T-helper 1 cell treated with Interleukin-12 subunit alpha and Interleukin-12 subunit beta and Interleukin-4 antibody, amounts not matched to agents 30 ng/mL and 1 ng/mL, for 36 hours (primary cell): ENCODE data around the gene ITPKB. TPM values are rescaled to one million over a fixed set of nuclear protein-coding genes. Genes with fewer than 3 reads are reported as not detected.
"Not testable (repeated sequence)": the region's sequence is repeated elsewhere in the genome, so short reads cannot be mapped to it uniquely, and the experiment has no call there.

ENCODE experiments used
- intact Hi-C: fragments of 100-400 bp; cut with micrococcal nuclease; formaldehyde crosslinking; loops from one replicate; pipeline ENCODE4 v1.15.1; 2024
- total RNA-seq: library from RNA; stranded (reverse); gene quantifications from 2 replicates; pipeline ENCODE4 v1.2.3, GENCODE V29; 2022

The ITPKB gene
- total RNA-seq, 1 donor from 2014 or later = 45.3 TPM

DNA sequence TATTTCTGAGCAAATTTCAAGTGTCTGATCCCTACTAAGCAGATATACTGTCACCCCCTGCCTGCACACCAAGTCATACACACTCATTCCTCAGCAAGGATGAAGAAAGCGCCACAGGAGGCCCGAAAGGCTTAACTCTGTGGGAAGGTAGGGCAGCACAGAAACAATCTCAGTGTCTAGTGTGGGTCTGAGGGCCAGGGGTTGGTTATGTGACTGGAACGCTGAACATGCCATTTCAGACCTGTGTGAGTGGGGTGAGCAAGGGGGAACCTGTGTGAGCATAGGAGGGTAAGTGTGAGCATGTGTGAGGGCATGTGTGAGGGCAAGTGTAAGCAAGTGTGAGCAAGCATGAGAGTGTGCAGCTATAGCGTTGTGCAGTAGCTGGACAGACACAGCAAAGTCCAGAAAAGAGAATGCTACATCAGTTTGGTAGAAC, 6.2 kb downstream of the ITPKB start:
- intact Hi-C loops = loop anchor here (1.0 to 10.0 kb wide), 3 partner anchors 9 to 1732 kb away; no protein-coding TSS in a partner anchor

DNA sequence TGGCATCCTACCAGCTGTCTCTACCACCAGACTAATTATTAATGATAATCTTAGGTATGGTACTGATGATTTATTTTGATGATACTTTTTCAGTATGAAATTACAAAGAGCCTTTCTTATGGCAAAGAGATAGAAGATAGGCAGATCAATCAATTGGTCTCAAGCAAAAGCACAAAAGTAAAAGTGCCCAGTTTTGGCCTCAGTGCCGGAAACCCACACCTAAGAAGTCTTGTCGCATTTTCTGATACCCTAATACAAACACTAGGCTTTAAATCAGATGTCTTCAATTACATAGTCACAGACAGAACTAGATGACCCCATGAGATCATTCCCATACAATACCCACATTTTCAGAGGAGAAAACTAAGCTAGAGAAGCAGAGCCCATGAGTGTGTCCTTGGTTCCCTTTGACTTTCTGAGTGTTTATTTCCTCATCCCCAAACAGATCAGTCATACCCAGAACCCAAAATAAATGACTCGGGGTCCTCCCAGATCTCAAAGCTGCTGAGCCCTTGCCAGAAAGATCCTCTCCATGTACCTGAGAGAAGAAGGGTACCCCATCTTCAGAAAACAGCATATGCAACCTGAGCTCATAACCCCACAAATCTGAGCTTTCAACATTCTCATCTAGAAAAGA, 7.7 kb downstream of the ITPKB start:
- intact Hi-C loops = loop anchor here (1.0 to 10.0 kb wide), 3 partner anchors 8 to 1733 kb away; partner anchors contain the start of genes ITPKB and SDE2

DNA sequence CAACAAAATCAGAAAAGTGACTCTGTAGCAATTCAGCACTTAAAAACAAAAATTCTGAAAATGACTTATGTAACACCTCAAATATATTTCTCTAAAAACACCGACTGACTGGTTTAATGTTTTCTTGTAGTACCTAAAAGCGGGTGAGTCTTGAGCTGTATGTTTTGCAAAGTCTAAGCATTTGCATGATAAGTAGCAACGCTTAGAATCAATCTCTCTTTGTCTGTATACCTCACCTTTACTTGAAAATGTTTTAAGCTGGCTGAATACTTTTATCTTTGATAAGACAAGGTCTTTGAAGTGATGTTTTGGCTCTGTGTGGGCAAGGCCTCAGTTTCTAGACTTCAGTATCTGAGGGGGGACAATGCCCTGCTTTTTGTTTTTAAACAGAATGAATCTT, 8.2 kb downstream of the ITPKB start:
- intact Hi-C loops = loop anchor here (1.0 to 10.0 kb wide), 3 partner anchors 8 to 1734 kb away; partner anchors contain the start of genes ITPKB and SDE2

DNA sequence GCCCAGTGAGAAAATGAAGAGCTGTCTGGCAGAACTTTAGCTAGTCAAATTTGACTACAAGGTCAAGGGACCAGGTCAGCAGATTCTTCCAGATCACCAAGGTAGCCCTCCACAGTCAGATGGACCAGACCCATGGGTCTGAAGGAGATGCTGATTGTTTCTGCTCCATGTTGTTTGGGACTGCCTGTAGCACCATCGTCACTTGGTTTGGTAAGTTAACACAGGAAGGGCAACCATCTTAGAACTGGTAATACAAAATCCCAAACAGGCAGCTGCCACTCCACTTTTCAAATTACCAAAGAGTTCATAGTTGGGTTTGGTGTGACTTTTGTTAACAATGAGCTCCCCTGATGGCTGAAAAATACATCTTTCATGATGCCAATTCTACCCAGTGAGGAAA, 9.0 kb downstream of the ITPKB start:
- intact Hi-C loops = loop anchor here (2.0 to 10.0 kb wide), 2 partner anchors 731 to 1735 kb away; partner anchors contain the start of gene SDE2

DNA sequence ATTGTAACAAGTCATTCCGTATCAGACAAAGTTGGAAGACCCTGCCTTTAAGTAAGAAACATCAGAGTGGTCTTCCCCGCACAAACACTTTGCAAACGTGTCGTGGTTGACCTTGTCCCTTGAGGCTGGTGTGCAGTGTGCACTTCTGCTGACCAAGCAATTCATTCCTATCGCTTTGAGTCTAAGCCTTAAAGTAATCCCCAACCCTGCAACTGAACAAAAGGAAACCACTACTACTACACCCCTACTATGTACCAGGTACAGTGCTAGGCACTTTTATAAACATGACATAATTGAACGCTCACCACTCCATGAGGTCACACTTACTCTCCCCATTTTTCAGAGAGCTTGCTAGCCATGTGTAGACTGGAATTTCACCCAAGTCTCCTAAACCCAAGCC, 10.6 kb downstream of the ITPKB start:
- intact Hi-C loops = no loop called here

DNA sequence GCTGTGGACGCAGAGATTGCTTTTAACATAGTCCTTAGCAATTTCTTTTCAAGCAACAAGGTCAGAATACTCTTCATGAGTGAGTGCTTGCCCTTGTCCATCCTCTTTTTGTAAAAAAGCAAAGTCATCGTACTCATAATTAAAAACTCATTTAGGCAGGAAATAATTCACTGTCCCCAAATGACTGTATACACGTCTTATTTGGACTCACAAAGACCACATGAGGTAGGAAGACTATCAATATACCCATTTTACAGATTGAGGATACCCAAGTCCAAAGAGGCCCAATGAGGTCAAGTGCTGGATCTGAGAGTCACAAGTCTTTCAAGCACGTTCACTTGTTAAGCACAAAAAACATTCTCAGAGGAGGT, 13.2 kb downstream of the ITPKB start:
- intact Hi-C loops = no loop called here

DNA sequence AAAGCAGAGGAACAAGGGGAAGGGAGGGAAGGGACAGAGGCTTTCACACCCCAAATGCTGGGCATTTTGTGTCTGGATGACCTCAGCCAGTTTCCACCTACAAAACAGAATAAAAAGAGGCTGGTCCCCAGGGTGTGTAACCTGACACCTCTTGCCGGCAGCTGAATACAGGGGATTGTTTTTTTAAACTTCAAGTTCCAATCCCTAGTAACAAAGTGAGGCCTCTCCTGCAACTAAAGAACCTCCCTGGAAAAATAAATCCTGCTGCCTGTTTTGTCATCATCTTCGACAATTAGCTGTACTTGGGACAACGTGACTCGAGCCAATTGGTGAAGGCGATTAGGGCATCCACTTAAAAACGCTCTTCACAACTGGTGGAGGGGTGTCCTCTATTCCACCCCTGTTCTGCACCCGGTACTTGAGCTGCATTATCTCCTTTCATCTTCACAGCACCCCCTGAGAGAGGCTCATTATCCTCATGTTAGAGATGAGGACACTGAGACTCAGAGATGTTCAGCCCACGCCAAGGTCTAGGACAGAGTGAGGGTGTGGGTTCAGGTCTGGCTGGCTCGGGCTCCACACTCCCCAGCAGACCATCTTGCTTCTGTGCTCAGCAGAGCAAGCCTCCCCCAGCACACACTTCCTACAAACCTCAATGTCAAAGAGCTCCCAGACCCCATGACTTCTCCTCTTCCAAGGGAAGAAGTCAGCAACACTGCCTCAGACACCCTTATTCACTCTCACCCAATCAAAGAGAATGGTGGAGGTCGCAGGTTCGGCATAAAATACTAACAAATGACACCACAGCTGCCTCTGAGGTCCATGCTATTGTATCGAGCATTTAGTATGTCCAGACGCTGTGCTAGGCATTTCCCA, 15.2 kb downstream of the ITPKB start:
- intact Hi-C loops = loop anchor here (1.0 kb wide), 2 partner anchors 9 to 12 kb away; no protein-coding TSS in a partner anchor

DNA sequence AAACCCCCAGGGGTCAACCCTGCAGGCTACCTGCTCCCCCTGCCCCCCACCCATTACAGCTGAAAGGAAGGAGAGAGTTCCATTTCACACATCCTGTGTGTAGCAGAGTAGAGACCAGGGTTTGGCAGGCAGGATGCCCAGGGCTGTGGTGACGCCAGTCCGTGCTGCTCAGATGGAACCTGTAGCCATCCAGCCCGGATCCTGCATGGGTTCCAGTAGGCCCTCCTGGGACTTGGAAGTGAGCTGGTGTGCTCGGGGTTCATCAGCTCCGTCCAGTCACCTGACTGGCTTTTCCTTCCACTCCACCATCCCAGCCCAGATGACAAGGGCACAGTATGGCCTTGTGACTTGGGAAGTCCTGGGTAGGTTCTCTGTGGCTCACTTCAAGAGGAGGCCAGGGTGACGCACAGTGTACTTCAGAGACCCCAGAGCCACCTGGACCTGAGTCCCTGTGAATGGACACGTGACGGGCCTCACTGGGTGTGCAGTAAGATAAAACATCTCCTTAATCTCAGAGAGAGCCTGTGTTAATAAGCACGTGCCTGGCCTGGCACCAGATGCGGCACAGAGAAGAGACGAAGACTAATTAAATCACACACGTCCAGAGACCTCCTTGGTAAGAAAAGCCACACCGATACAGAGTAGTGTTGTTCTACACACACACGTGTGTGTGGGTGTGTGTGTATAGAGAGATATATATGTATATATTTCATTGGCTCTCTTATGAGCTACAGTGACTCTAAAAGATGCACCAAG, 16.0 kb downstream of the ITPKB start:
- intact Hi-C loops = no loop called here

DNA sequence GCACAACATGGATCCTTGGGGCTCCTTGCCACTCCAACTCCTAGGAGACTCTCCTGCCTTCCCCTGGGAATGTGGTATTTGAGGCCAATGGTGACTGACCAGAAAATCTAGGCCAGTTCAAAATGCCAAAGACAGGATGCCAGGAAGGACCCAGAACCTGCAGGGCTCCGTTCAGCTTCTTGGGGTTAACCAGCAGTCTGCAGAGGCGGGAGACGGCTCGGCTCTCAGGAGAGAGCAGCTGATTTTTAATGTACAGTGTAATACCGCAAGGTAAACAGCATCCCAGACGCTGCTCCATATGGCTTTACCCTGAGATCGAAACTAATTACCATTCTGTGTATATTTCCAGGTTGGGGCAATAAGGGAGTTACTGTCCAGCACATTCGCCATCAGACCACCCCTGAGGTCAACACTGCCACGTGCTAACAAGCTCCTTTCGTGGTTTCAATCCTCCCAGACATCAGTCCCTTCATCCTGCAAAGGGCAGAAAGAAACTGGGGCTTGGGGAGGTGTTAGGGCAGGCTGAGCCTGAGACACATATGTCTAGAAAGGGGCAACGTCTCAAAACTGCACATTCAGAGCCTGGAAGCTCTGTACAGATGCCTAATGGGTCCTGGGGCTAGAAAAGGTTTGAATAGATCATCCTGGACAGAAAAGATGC, 16.7 kb downstream of the ITPKB start:
- intact Hi-C loops = no loop called here

DNA sequence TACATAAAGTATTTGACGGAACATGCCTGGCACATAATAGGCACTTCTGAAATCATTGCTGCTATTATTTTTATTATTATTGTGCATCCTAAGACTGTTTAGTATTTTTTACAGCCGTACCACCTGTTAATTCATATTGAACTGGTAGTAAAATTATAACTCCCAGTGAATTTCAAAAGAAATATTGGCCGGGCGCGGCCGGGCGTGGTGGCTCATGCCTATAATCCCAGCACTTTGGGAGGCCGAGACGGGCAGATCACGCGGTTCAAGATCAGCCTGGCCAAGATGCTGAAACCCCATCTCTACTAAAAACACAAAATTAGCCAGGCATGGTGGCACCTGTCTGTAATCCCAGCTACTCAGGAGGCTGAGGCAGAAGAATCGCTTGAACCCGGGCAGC, 18.5 kb downstream of the ITPKB start:
- intact Hi-C loops = not testable (repeated sequence)

DNA sequence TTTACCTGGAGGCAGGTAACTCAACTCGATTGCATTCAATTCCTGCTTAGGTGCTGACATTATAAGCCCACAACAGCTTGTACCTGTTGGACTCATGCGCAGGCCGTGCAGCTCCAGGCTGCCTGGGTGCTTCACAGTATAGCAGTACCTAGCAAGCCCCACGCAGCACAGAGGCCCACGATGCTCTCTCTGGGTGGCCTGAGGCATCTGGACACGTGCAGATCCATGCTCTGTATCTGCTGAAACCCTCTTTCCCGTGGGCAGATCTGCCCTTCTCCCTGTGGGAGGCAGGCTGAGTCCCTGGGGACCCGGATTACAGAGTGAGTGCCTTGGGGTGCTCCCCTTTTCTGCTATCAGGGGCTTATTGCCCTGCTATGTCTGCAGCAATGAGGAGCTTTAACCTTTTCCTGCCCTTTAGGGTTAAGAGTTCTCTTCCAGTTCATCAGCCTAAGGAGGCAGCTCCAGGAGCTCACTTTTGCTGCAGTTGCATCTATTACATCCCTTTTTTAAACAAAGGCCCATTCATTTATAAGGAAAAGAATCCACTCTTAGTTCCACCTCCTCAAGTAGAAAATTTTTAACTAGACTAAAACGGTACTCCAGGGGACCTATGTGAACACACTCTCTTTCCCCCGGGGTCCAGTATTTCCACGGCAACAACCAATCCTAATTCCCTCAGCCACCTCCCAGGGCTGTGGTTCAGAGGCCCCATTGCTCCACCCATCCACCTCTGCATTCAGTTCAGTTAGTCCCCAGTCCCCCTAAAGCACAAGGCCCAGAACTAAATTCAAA, 19.3 kb downstream of the ITPKB start:
- intact Hi-C loops = no loop called here

DNA sequence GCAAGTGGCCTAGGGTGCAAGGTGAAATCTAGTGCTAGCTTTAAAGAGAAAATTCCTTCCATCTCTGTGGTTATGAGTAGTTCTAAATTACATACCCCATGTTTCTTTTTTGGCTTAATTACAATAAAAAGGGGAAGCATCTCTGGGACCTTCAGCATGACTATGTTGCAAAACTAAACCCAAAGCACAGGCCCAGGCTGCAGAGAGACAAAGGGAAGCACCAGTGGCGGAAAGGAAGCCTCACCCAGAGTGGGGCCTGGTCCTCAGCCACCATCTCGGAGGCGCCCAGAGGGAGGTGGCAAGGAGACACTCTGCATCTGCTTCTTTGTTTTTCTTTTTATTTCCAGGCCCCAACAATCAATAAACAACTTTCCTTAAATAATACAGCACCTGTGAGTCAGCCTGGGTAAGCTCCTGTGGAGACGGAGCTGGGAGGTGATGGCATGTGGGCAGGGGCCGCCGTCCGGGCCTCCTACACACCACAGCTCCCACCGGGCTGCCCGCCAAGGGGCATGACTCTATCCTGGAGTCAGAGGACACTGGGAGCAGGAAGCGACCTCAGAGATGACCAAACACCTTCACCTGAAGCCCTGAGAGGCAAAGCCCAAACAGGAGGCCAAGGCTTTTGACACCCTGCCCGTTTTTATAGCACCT, 21.7 kb downstream of the ITPKB start:
- intact Hi-C loops = no loop called here

DNA sequence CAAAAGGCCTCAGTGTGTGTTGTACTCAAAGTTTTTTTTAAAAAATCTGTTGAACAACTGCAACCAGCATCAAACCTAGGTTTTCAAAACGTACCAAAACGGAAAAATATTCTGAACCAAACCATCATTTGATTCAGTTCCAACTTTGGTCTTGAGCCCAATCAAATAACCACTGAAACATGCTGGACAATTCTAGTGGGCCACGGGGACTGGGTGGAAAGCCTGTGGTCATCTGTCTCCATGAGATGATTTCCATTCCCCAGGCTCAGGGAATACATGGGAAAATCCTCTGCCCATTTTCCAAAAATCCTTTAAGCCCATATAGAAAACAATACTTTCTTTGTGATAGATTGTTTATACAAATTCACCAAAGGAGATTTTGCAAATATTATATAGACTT, 22.5 kb downstream of the ITPKB start:
- intact Hi-C loops = no loop called here

DNA sequence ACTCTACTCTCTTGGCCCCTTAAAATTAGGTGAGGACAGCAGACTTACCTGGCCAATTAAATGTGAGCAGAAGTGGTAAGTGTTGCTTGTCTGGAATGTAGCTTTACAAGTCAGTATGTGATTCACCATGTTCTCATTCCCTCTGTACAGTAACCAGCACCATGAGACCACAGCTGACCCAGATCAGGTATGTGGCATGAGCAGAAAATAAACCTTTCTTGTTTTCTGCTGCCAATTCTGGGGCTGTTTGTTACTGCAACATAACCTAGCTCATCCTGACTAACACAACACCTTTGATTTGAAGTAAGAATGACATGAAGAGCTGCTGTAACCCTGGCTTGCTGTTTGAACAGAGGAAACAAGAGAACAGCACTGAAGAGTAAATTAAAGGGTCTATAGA, 24.9 kb downstream of the ITPKB start:
- intact Hi-C loops = no loop called here

DNA sequence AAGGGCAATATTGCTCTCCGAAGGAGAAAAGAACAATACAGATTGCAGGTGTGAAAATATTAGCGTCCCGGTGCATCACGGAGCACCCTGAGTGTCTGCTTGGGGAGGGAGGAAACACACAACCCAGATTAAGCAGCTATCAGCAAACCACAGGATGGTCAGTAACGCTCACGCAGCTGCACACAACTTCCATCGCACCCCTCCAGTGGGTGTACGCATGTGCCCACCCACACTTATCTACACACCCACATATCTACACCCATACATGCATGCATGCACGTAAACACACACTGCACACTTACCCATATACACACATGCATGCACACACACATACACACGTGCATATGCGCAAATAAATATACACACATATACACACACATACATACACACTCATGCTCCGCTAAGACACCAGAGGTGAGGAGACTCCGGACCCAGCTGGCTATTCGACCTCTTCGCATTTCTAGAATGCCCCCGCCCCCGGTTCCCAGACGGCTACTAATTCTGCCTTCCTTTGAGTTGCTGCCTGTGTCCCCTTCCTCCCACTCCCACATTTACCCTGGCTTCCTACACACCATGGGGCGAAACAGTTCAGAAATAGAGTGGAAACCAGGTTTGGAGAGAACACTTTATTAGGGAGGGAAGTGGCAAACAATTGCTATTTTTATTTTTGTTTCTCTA, 26.2 kb downstream of the ITPKB start:
- intact Hi-C loops = loop anchor here (1.0 to 2.0 kb wide), 6 partner anchors 10 to 115 kb away; partner anchors contain the start of gene ITPKB

DNA sequence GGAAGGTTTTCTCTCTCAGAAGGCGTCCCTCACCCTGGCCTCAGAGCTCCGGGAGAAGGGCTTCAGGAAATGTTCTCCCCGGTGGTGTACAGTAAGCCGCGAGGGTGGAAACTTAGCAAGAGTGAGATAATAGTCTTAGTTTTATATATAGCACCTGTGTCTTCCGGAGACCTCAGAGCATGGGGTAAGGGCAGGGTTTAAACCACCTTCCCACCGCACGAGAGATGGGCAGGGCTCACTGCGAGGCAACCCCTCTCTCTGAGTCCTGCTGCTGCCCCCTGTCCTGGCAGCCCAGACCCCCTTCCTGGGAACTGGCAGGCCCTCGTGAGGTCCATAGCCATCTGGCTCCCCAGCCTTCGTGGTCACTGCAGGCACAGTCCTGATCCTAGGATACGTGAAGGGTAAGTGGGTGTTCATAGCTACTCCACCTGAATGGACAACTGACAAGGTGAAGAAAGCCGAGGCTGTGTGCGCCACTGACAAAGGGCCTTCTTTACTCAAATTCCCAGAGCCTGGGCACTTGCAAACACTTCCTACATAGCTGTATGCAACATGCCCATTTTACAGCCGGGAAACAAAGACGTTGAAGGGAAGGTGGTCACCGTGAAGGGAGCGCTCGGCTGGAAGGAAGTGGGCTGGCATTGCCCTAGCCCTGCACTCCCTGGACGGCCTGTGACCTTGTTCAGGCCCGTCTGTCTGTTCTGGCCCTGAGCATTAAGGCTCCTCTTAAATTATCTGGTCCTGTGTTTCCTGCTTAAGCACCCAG, 26.9 kb downstream of the ITPKB start:
- intact Hi-C loops = loop anchor here (1.0 to 2.0 kb wide), 7 partner anchors 9 to 116 kb away; partner anchors contain the start of gene ITPKB

DNA sequence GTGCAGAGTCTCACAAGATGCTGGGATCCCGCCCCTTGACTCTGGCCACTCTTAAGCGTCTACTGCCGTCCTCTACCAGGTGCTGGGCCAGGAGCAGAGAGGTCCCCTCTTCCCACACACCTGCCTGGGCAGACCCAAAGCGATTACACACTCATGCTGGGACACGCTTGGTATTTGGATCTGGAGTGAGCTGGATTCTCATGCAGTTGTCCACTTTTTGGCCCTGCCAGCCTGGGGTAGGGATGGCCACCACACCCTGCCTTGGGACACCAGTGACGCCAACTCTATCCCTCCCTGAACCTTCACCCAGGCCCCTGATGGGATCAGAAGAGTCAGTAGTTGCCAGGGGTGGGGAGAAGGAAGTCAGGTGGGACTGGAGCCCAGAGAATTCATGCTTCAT, 28.6 kb downstream of the ITPKB start:
- intact Hi-C loops = no loop called here

DNA sequence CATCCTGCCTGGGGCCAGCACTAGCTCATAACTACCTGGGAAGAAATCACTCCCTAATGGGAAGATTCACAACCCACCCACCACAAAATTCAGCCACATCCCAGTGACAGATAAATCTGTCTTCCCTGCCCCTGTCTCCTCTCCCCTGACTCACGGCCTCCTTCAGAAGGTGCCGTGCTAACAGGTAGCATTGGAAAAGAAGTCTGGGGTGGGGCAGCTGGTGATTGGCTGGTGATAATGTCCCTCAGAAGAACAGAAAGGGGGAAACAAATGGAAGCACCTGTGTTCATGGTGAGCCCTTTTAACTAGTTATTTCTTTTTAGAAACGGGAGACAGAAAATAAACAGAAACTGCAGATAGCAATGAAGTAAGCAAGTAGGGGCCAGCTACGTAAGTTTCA, 29.1 kb downstream of the ITPKB start:
- intact Hi-C loops = no loop called here
